ENCODE results near the gene FBXL13.

DNA sequence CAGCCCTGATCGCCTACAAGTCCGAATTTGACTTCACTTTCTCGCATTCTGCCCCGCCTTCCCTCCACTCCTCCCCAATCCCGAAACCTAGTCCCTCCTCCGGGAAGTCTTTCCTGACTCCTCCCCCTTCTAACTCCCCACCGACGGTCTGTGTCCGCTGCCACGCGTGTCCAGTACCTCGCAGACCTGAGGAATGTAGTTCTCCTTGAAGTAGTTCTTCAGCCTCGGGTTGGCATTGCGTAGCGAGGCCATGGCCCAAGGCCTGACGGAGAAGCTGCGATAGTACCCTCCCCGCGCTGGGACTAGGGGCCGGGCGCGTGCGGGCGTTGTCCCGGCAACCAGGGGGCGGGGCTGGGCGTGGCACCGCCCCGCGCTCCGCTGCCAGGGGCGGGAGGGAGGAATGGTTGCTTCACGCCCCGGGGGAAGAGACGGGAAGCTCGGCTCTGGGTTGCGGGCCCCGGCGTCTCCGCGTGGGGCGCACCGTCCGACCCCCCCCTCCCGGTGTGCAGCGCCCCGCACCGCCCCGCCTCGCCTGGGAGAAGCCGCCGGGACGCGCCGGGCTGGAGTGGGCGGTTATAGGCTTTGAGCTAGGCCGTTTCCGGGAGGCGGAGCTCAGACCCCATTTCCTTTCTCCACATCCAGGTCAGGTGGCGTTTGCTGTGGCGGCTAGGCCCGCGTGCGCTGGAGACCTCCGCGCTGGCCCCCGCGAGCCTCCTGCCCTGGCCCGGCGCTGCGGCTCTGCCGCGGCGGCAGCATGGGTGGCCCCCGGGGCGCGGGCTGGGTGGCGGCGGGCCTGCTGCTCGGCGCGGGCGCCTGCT is at the start of gene FBXL13, which contains the start of gene ARMC10:
- TF ChIP-seq, protein P1, sequence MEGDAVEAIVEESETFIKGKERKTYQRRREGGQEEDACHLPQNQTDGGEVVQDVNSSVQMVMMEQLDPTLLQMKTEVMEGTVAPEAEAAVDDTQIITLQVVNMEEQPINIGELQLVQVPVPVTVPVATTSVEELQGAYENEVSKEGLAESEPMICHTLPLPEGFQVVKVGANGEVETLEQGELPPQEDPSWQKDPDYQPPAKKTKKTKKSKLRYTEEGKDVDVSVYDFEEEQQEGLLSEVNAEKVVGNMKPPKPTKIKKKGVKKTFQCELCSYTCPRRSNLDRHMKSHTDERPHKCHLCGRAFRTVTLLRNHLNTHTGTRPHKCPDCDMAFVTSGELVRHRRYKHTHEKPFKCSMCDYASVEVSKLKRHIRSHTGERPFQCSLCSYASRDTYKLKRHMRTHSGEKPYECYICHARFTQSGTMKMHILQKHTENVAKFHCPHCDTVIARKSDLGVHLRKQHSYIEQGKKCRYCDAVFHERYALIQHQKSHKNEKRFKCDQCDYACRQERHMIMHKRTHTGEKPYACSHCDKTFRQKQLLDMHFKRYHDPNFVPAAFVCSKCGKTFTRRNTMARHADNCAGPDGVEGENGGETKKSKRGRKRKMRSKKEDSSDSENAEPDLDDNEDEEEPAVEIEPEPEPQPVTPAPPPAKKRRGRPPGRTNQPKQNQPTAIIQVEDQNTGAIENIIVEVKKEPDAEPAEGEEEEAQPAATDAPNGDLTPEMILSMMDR (IDR thresholded peaks at IDR 0.05), result peak; percentile 29
- no peak for TF ChIP-seq NFIC (IDR thresholded peaks at IDR 0.05; ENCODE audit: borderline replicate concordance)
- TF ChIP-seq RFX5 (IDR thresholded peaks at IDR 0.05; ENCODE audit: low read length), result no peak
- TF ChIP-seq RCOR1 (IDR thresholded peaks at IDR 0.05; ENCODE audit: low read length), result peak; percentile 25; the same call in 1 of the 2 replicates
- no peak for TF ChIP-seq NRF1 (IDR thresholded peaks at IDR 0.05; ENCODE audit: low read depth, low read length)
